ENCODE results near the gene PAN2.
"Not testable (repeated sequence)": the region's sequence is repeated elsewhere in the genome, so short reads cannot be mapped to it uniquely, and the experiment has no call there.

PAN2 gene

GRCh38 chr12:56333679-56334489 lies at the start of gene PAN2:
Gene PAN2 (minus strand): TSS chr12:56334000. CDS start chr12:56333094, 906 bp downstream.
- DNase-seq (ENCODE audit: low spot score) (peak; percentile 90), FAIRE-seq (peak; percentile 72)

- DNase-seq (ENCODE audit: low spot score) (no peak), FAIRE-seq (no peak)
These were observed 48.8 kb upstream of the PAN2 start for GRCh38 chr12:56382611-56383010.

- FAIRE-seq (no peak), DNase-seq (ENCODE audit: low spot score) (no peak)
These were observed 44.2 kb upstream of the PAN2 start for GRCh38 chr12:56377989-56378316.

- FAIRE-seq (no peak), DNase-seq (ENCODE audit: low spot score) (peak; percentile 27)
These were observed 43.6 kb upstream of the PAN2 start for GRCh38 chr12:56377310-56377988.

GRCh38 chr12:56375598-56376434 lies 42.0 kb upstream of the PAN2 start:
- DNase-seq (ENCODE audit: low spot score) (no peak), FAIRE-seq (no peak)

- no peak for FAIRE-seq
These were observed 41.2 kb upstream of the PAN2 start for GRCh38 chr12:56374726-56375597.

GRCh38 chr12:56373515-56373914 lies 39.7 kb upstream of the PAN2 start:
- FAIRE-seq, result no peak

More at GRCh38 chr12:56374726-56375597, 41.2 kb upstream of the PAN2 start:
- no peak for DNase-seq (ENCODE audit: low spot score)

GRCh38 chr12:56366948-56367347 lies 33.1 kb upstream of the PAN2 start:
- FAIRE-seq, result no peak
- no peak for DNase-seq (ENCODE audit: low spot score)

More at GRCh38 chr12:56373515-56373914, 39.7 kb upstream of the PAN2 start:
- no peak for DNase-seq (ENCODE audit: low spot score)

GRCh38 chr12:56362130-56363059 lies 28.6 kb upstream of the PAN2 start, which contains the start of gene APOF:
Gene APOF (minus strand): TSS chr12:56362857. CDS start chr12:56362745, 112 bp downstream.
- no peak for DNase-seq (ENCODE audit: low spot score)
- no peak for FAIRE-seq

GRCh38 chr12:56361487-56362129 lies 27.8 kb upstream of the PAN2 start:
- no peak for DNase-seq (ENCODE audit: low spot score)

GRCh38 chr12:56359851-56360767 lies 26.3 kb upstream of the PAN2 start, which contains the start of gene STAT2:
Gene STAT2 (minus strand): TSS chr12:56360107. CDS start chr12:56356571, 3,536 bp downstream.
- DNase-seq (ENCODE audit: low spot score) (peak; percentile 98), FAIRE-seq (peak; percentile 95)

More at GRCh38 chr12:56361487-56362129, 27.8 kb upstream of the PAN2 start:
- no peak for FAIRE-seq

- FAIRE-seq (no peak), DNase-seq (ENCODE audit: low spot score) (peak; percentile 51)
These were observed 25.2 kb upstream of the PAN2 start for GRCh38 chr12:56358836-56359532.

- DNase-seq (ENCODE audit: low spot score), result no peak
- FAIRE-seq, result no peak
These were observed 17.5 kb upstream of the PAN2 start for GRCh38 chr12:56351325-56351724.

GRCh38 chr12:56350662-56351061 lies 16.9 kb upstream of the PAN2 start:
- DNase-seq (ENCODE audit: low spot score) (no peak), FAIRE-seq (no peak)

- DNase-seq (ENCODE audit: low spot score) (no peak), FAIRE-seq (no peak)
These were observed 15.0 kb upstream of the PAN2 start for GRCh38 chr12:56348776-56349175.

GRCh38 chr12:56347255-56347654 lies 13.5 kb upstream of the PAN2 start:
- DNase-seq (ENCODE audit: low spot score); FAIRE-seq: not testable (repeated sequence)

GRCh38 chr12:56346675-56347074 lies 12.9 kb upstream of the PAN2 start:
- no peak for FAIRE-seq
- no peak for DNase-seq (ENCODE audit: low spot score)

Data from RCC 7860 (cell line).